ENCODE measurements around the gene DOP1A. TPM values are rescaled to one million over a fixed set of nuclear protein-coding genes. Genes with fewer than 3 reads are reported as not detected.

The DOP1A gene
- total and polyA plus RNA-seq, 12 donors: 2.5 to 26.8 (median 20.8) TPM

- DNase-seq (peak; percentile 91 to 92), ATAC-seq (peak; percentile 99 to 100 (median 100))
- peak in 1 of 9 donors; percentile 5 for TF ChIP-seq CTCF (IDR thresholded peaks at IDR 0.05)
- peaks cover 0 to 38% (median 22%) of the 10 kb centered on the region in 9 donors for H3K4me1 ChIP-seq
- peaks cover 0 to 49% (median 5%) of the 10 kb centered on the region in 9 donors for H3K36me3 ChIP-seq
- peak within 1 kb of the TSS; percentile 67 to 92 (median 80) for H3K27ac ChIP-seq
- intact Hi-C loops (cut with DNase I): loop anchor here in 7 of 10 donors (1.0 to 10.0 kb wide), 5 partner anchors 122 to 948 kb away; partner anchors contain the start of genes DOP1A (in 4 of the 7), IBTK (in 4 of the 7) and UBE3D (in 4 of the 7)
- no peaks in the 10 kb centered on the region for H3K27me3 ChIP-seq
- peak within 1 kb of the TSS; percentile 75 to 95 (median 88) for H3K4me3 ChIP-seq
- H3K9me3 ChIP-seq: no peaks in the 10 kb centered on the region
- 0% methylated on average over 83 to 88 of the region's 88 CpGs for WGBS, 2 donors
Observed at GRCh38 chr6:83192871-83193746, 125.6 kb downstream of the DOP1A start, which contains the start of the genes PGM3 and RWDD2A. TSS of gene PGM3 (minus strand) at chr6:83193265. CDS start at chr6:83191012, 2,253 bp downstream. TSS of gene RWDD2A (plus strand) at chr6:83193357. CDS start at chr6:83194452, 1,095 bp downstream.

- DNase-seq: peak; percentile 37 to 49
- H3K27ac ChIP-seq: peak overlapping the region in 9 of 10 donors; percentile 75 to 92 (median 81)
- peaks cover 0 to 42% (median 22%) of the 10 kb centered on the region in 9 donors for H3K4me1 ChIP-seq
- peak overlapping the region; percentile 75 to 95 (median 88) for H3K4me3 ChIP-seq
- H3K9me3 ChIP-seq: no peaks in the 10 kb centered on the region
- 3 to 4% methylated on average over 44 of the region's 44 CpGs for WGBS, 2 donors
- no peaks in the 10 kb centered on the region for H3K27me3 ChIP-seq
- TF ChIP-seq CTCF (IDR thresholded peaks at IDR 0.05): no peak
- H3K36me3 ChIP-seq: peaks cover 0 to 41% (median 0%) of the 10 kb centered on the region in 9 donors
- ATAC-seq: peak; percentile 50 to 86 (median 66)
- intact Hi-C loops (cut with DNase I): loop anchor here in 7 of 10 donors (1.0 to 10.0 kb wide), 5 partner anchors 123 to 949 kb away; partner anchors contain the start of genes DOP1A (in 4 of the 7), IBTK (in 4 of the 7) and UBE3D (in 4 of the 7)
Observed at GRCh38 chr6:83193747-83194566, 126.5 kb downstream of the DOP1A start.

- H3K36me3 ChIP-seq: peaks cover 0 to 25% (median 0%) of the 10 kb centered on the region in 9 donors
- no peak for ATAC-seq
- H3K27me3 ChIP-seq: no peaks in the 10 kb centered on the region
- no peaks in the 10 kb centered on the region for H3K9me3 ChIP-seq
- 89 to 93% methylated on average over 4 of the region's 4 CpGs for WGBS, 2 donors
- H3K4me1 ChIP-seq: peaks cover 0 to 26% (median 11%) of the 10 kb centered on the region in 9 donors
- no peak for DNase-seq
- H3K27ac ChIP-seq: no peak overlapping the region
- intact Hi-C loops (cut with DNase I): loop anchor here in 6 of 10 donors (5.0 to 10.0 kb wide), 4 partner anchors 126 to 954 kb away; partner anchors contain the start of genes IBTK (in 3 of the 6), DOP1A (in 2 of the 6) and UBE3D (in 2 of the 6)
- no peak overlapping the region for H3K4me3 ChIP-seq
- TF ChIP-seq CTCF (IDR thresholded peaks at IDR 0.05): no peak
Observed at GRCh38 chr6:83198486-83199172, 131.2 kb downstream of the DOP1A start.
